Measurements from ENCODE around the gene THEMIS2. TPM values are rescaled to one million over a fixed set of nuclear protein-coding genes. Genes with fewer than 3 reads are reported as not detected.
"Not testable (repeated sequence)": the region's sequence is repeated elsewhere in the genome, so short reads cannot be mapped to it uniquely, and the experiment has no call there.

THEMIS2 gene
- polyA plus RNA-seq, 12 donors, result 1.7 to 8.7 (median 2.8) TPM; not detected in 2

DNA sequence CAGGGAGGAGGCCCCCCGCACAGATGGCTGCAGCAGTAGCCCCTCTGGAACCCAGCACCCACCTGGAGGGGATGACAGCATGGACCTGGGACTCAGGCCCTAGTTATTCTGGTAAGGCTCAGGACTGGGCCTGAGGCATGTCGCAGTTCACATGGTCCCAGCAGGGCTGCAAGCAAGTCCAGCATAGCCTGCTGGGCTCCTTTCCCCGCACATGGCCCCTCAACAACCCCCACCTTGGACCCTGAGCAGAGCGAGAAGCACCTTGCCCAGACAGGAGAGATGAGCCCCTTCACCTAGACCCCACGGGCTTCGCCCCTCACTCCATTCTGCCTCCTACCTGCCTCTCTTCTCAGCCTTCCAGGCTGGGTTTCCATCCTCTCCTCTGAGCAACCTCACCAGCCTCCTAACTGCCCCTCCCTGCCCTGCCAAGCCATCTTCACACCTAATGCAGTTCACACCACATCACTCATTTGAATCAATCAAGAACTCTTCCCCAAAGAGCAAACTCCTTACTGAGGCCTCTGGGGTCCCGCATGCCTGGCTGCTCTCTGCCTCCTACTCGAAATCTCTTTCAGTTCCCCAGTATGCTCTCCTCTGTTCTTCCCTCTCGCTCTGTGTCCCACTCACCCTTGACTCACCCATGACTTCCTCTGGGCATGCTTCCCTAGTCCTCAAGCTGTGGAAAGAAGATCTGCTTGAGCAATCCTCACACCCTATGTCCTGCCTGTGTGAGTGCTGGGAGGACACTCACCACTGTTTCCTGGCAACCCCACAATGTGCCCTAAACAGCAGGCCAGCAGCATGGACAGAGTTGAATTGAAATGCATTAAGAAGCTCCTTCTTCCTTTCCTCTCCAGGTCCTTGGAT is 9.4 kb upstream of the THEMIS2 start:
- peak; percentile 53 for DNase-seq

DNA sequence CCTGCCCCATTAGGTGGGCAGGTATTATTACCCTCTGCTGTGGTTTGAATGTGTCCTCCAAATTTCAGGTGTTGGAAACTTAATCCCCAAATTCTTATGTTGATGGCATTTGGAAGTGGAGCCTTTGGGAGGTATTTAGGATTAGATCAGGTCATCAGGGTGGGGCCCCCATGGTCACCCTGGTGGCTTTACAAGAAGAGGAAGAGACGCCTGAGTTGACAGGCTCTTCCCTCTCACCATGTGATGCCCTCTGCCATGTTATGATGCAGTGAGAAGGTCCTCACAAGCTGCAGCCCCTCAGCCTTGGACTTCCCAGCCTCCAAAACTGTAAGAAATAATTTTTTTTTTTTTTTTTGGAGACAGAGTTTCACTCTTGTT is 8.8 kb upstream of the THEMIS2 start:
- no peak for DNase-seq

DNA sequence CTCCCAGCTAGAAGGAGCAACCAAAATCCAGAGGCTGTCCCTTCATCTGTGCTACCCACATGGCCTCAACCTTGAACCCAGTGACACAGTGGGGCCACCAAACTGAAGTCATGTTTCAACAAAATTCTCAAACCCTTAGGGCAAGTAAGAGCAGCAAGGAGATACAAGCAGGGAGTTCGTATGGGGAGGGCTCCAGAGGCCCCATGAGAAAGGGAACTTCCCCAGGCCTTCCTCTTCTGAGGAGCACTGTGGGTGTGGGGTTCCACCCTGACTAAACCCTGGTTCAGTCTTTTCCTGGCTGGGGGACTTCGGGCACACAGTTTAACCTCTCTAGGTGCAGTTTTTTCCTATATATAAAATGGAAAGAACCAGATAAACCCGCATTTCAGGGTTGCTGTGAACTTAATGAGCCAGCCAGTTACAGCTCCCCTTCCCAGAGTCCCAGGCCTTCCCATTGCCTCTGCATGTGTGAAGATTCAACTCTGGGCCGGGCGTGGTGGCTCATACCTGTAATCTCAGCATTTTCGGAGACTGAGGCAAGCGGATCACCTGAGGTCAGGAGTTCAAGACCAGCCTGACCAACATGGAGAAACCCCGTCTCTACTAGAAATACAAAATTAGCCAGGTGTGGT is 8.0 kb upstream of the THEMIS2 start:
- no peak for DNase-seq

DNA sequence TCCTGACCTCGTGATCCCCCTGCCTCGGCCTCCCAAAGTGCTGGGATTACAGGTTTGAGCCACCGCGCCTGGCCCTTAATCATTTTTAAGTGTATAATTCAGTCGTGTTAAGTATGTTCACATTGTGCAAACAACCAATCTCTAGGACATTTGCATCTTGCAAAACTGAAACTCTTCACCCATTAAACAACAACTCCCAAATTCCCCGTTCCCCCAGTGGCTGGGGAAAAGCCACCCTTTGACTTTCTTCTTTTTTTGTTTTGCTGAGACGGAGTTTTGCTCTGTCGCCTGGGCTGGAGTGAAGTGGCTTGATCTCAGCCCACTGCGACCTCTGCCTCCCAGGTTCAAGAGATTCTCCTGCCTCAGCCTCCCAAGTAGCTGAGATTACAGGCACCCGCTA is 6.5 kb upstream of the THEMIS2 start:
- no peak for DNase-seq

DNA sequence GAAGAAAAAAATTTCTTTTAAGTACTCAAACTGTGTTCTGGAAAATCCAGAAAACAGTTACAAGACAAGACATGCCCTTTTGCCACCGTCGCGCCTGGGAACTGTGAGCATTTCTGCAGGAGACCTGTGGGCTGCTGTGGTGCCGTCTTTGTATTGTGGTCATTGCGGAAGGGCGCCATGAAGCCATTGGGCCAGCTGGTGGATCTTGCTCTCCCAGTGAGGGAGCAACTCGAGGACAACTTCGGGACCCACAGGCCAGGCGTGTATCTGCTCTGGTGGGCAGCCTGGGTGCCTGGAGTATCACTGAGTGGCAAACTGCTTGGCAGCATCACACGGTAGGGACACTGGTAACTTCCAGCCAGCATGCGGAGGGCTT is 3.8 kb upstream of the THEMIS2 start:
- no peak for DNase-seq

DNA sequence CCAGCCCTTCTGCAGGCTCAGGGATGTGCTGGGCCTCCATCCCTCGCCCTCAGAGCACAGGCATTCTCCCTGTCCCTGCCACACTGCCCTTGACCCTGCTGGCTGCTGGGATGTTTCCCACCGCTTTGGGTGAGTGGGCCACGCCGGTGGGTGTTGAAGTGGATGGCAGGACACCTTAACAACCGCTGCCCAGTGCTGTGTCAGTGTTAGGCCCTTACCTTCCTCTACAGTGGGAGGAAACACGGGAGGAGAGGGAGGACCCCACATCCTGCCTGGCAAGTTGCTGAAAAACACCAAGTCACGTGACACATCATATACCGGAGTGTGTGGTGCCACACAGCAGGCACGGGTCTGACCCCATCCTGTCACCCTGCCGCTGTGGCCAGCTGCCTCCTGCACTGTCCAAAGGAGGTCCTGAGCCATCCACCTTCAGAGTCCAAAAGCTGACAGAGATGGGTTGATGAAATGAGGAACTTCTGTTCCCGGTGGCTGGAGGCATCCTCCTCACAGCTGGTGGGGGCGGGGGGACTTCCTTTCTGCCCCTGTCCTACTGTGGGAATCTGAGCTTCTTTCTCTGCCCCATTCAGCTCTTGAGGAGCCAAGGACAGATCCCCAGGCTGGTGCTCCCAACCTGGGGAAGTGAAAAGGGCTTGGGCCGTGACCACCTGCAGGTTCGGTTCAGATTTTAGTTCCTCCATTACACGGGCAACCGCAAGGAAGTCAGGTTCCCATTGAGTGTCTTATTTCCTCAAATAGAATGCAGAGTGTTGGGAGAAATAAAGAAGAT is 3.2 kb upstream of the THEMIS2 start:
- DNase-seq, result no peak

DNA sequence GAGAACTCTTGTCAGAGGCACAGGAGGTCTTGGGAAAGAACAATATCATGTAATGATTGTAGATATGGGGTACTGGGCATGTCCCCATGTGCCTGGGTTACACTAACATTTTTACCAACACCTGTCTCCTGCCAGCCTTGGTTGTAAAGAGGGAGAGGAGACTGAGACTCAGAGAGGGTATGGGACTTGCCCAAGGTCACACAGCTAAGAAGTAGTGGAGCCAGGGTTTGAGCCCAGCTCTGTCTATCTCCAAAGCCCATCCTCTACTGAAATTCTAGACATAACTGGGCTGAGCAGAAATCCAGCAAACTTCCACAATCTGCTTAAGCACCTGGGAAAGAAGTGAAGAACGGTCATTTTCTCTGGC is 2.6 kb upstream of the THEMIS2 start:
- no peak for DNase-seq

DNA sequence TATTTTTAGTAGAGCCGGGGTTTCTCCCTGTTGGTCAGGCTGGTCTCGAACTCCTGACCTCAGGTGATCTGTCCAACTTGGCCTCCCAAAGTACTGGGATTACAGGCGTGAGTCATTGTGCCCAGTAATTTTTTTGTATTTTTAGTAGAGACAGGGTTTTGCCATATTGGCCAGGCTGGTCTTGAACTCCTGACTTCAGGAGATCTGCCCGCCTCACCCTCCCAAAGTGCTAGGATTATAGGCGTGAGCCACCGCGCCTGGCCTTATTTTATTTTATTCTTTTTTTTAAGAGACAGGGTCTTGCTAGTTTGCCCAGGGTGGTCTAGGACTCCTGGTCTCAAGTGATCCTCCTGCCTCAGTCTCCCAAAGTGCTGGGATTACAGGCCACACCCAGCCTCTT is 1.3 kb upstream of the THEMIS2 start:
- DNase-seq, result not testable (repeated sequence)

DNA sequence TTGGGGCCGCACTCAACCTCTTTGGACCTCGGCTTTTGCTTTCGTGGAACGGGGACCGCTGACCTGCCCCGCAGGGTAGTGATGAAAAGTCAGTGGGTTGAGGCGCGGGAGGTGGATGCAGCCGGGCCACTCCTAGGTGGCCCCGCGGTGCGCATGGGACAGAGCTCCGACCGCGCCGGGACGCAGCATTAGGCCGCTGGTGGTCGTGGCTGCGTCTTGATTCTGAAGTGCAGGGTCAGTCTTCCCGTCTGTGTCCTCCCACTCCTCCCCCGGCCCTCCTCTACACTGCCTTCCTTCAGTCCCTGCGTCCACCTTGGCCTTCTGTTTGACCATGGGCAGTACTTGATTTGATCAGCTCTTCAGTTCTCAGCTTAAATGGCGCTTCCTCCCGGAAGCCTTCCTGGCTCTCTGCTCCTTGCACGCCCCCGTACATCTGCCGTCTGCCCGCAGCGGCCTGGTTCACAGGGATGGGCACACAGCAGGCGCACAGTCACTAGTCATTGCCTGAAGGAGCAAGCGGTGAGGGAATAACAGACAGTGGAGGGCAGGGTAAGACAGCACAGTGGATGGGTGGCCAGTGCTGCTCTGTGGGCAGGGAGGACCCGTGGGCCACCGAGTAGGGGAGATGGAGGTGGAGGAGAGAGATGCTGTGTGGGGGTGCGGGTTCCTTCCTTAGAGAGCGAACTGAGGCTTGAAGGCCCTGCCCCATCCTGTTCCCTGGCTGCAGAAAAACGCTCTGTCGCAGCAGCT is 633 bp downstream of the THEMIS2 start:
- no peak for DNase-seq

DNA sequence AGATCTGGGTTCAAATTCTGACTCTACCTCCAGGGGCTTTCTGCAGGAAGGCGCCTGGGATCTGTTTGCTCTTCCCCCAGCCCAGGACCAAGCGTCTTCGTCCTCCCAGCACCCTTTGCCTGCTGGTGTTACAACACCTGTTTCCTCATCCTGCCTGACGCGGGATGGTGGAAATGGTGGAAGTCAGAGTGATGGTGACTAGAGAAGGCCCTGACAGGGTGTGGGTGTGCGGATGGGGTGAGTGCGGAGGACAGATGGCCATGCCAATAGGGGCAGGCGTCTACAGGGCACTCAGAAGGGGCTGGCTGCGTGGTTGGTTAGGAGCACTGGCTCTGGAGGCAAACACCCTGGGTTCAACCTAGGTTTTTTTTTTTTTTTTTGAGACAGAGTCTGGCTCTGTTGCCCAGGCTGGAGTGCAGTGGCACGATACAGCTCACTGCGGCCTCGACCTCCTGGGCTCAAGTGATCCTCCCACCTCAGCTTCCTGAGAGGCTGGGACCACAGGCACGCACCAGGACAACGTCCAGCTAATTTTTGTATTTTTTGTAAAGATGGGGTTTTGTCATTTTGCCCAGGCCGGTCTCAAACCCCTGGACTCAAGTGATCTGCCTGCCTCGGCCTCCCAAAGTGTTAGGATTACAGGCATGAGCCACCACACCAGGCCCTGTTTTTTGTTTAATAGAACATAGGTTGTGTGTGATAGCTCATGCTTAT is 1.5 kb downstream of the THEMIS2 start:
- DNase-seq, result no peak

DNA sequence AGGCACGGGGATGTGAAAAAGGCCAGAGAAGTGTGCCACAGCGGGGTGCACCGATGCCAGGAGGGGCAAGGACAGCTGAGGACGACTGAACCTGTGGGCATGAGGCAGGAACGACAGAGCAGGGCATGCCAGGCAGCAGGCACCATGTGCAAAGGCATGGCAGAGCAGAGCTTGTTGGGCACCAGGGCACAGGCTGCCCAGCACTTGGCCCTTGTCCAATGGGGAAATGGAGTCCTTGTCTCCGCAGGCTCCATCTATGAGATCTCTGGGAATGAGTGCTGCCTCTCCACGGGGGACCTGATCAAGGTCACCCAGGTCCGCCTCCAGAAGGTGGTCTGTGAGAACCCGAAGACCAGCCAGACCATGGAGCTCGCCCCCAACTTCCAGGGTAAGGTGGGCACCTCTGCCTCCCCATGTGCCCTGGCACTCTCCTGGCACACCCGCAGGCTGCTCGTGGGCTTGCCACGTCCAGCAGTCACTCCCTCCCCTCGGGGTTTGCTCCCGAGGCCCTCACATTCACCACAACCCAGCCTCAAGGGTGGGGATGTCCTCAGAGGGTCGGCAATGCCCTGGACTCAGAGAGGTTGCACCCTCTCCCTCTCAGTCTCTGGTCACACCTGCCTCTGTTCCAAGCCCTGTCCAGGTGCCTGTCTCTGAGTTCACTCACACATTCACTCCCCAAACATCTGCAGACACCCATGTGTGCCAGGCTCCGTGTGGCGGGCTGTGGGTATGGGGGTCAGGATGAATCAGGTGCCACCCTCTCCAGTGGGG is 4.2 kb downstream of the THEMIS2 start:
- DNase-seq, result no peak

DNA sequence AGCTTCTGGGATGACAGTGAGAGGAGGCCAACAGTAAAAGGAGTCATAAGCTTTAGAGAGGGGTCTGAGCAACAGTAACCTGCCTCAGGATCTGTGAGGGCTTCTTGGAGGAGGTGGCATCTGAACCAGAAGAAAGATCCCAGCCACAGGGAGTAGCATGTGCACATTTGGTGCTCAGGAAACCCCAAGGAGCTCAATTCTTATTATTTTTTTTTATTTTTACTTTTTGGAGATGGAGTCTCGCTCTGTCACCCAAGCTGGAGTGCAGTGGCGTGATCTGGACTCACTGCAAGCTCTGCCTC is 4.7 kb downstream of the THEMIS2 start:
- no peak for DNase-seq

DNA sequence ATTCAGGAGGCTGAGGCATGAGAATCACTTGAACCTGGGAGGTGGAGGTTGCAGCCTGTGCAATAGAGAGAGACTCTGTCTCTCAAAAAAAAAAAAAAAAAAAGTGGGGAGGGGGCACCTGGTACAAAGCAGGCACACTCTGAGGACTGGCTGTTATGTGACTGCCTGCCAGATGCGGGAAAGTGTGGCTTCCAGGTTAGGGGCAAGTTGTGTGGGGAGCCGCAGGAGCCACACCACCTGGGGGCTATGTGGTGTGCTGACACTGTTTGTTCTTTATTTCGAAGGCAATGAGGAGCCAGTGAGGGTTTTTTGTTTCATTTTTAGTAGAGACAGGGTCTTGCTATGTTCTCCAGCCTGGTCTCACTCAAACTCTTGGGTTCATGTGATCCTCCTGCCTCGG is 5.7 kb downstream of the THEMIS2 start:
- DNase-seq, result no peak

DNA sequence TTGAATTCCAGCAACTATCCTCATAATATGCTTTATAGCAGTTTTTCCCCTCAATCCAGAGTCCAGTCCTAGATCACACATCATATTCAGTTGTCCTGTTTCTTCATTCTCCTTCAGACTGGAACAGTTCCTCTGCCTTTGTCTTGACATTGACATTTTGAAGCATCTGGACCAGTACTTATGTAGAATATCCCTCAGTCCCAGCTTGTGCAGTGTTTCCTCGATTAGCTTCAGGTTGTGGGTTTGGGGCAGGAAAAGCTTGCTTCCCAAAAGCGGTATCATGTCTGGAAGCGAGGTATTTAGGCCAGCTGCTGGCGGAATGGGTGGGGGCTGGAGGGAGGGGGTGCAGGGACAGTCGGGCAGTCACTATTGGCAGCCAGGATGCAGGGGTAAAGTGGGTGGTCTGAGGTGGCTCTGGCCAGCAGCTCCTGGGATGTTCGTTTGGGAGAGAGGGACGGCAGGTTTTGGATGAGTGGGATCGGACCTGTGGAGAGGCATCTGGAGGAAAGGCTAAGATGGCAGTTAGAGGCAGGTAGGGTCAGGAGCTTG is 6.5 kb downstream of the THEMIS2 start:
- no peak for DNase-seq

DNA sequence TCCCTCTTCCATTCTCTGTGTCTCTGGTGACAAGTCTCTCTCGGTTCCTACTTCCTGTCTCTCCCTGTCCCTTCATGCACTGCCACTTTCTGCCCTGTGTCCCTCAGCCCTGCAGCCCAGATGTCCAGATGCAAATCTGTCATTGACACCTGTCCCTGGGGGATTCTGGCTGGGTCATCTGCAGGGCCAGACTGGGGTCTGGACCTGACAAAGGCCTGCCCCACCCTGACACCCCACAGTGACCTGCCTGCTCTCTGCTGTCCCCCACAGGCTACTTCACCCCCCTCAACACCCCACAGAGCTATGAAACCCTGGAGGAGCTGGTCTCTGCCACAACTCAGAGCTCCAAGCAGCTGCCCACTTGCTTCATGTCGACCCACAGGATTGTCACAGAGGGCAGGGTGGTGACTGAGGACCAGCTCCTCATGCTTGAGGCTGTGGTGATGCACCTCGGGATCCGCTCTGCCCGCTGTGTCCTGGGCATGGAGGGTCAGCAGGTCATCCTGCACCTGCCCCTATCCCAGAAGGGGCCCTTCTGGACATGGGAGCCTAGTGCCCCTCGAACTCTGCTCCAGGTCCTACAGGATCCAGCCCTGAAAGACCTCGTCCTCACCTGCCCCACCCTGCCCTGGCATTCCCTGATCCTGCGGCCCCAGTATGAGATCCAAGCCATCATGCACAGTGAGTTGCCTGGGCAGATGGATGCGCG is 7.2 kb downstream of the THEMIS2 start:
- DNase-seq, result no peak

DNA sequence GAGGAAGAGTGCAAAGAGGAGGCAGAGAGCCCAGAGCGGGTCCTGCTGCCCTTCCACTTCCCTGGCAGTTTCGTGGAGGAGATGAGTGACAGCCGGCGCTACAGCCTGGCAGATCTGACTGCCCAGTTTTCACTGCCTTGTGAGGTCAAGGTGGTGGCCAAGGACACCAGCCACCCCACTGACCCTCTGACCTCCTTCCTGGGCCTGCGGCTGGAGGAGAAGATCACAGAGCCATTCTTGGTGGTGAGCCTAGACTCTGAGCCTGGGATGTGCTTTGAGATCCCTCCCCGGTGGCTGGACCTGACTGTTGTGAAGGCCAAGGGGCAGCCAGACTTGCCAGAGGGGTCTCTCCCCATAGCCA is 10.2 kb downstream of the THEMIS2 start:
- no peak for DNase-seq

DNA sequence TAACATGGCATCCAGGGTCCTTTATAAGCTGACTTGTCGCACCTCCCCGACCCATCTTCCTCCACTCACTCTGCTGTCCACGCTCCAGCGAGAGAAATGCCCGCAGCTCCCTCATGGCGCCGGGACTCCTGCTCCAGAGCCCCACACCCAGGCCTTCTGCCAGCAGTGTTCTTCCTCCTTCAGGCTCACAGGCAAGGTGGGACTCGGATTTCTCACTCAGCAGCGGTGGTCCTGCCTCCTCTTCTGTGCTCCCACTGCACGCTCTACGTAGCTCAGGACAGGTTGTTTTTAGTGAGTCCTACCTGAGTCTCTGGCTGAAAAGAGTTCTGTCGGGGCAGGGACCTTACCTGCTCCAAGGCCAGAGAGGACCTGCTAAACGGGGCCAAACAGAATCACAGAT is 11.2 kb downstream of the THEMIS2 start:
- DNase-seq, result no peak

DNA sequence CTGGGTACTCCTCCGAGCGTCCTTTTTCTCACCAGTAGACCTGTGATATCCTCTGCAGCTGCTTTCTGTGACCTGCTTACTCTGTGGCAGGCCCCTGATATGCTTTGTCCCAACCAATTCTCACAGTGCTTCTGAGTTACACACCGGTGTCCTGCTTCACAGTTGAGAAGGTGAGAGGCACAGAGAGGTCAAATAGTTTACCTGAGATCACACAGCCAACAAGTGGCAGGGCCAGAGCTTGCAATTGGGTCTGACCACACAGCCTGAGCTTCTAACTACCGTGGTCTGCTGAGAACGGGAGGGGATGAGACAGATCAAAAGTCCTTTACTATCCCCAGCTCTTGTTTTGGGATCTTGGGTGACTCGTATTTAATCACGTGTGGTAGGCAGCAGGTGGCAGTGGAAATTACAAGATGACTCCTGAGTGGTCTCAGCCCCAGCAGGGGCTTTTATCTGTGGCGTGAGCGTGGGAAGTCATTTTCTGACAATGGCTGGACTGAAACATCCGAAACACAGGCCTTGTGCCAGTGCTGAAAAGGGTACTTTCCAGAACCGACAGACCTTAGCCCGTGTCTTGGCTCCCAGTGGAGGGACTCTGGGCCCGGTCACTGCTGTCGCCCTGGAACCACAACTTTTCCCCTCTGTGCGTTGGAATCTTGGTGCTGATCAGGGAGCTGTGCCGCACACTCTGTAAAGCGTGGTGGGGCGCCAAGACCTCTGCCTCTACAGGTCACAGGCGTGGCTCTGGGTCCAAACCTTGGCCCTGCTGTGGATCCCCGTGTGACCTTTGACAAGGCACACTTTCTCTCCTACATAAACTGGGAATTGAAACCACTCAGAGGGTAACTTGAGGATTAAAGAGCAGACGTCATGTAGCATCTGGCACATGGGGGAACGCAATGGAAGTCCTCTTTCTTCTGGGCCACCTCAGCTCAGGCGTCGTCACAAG is 11.9 kb downstream of the THEMIS2 start:
- no peak for DNase-seq

DNA sequence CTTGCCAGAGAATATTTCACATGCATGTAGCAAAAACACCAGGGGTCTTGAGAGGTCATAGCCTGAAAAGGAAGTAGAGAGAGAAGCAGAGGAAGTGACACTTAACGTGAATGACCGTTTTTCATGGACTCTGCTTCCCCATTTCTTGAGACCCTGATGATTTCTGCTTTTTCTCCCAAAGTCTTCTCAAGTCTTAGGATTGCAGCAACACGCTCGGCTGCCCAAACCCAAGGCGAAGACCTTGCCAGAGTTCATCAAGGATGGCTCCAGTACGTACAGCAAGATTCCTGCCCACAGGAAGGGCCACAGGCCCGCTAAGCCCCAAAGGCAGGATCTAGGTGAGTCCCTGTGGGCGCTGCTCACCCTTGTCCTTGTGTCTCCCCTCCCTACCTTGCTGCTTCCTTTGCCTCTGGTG is 12.8 kb downstream of the THEMIS2 start:
- no peak for DNase-seq

All from muscle of arm (tissue), 12 donors.